Measurements from ENCODE around the gene KDM5A. TPM values are rescaled to one million over a fixed set of nuclear protein-coding genes. Genes with fewer than 3 reads are reported as not detected.

KDM5A gene
- polyA plus RNA-seq, 1 donor from 2014 or later: 11.2 TPM

GRCh38 chr12:295132-295531 is 94.0 kb downstream of the KDM5A start:
- Histone ChIP-seq H3K27me3 (ENCODE audit: insufficient read depth, low read depth, low read length) (no peaks in the 10 kb centered on the region), H3K9me2 (ENCODE audit: insufficient read depth, low read length) (no peaks in the 10 kb centered on the region), H3K4me3 (ENCODE audit: low read length) (no peak overlapping the region), H3K79me2 (replicated peaks; ENCODE audit: insufficient read depth, low read length) (no peaks in the 10 kb centered on the region), H3K36me3 (ENCODE audit: insufficient read depth, low read length) (peaks cover 36% of the 10 kb centered on the region), H3K4me2 (ENCODE audit: low read length) (no peak overlapping the region), H3F3A (ENCODE audit: insufficient read depth, low read length, poor library complexity, severe bottlenecking) (no peaks in the 10 kb centered on the region), H2AFZ (ENCODE audit: low read depth, low read length) (no peak overlapping the region), H3K27ac (ENCODE audit: low read length) (no peak overlapping the region), H4K20me1 (ENCODE audit: insufficient read depth) (no peaks in the 10 kb centered on the region), H3K9me3 (ENCODE audit: low read length) (no peaks in the 10 kb centered on the region), H3K9ac (ENCODE audit: low read length) (no peak overlapping the region)
- no peak for TF ChIP-seq EZH2 (IDR thresholded peaks at IDR 0.05; ENCODE audit: borderline replicate concordance, insufficient read depth, low read length, poor library complexity, severe bottlenecking)
- TF ChIP-seq, protein P1, sequence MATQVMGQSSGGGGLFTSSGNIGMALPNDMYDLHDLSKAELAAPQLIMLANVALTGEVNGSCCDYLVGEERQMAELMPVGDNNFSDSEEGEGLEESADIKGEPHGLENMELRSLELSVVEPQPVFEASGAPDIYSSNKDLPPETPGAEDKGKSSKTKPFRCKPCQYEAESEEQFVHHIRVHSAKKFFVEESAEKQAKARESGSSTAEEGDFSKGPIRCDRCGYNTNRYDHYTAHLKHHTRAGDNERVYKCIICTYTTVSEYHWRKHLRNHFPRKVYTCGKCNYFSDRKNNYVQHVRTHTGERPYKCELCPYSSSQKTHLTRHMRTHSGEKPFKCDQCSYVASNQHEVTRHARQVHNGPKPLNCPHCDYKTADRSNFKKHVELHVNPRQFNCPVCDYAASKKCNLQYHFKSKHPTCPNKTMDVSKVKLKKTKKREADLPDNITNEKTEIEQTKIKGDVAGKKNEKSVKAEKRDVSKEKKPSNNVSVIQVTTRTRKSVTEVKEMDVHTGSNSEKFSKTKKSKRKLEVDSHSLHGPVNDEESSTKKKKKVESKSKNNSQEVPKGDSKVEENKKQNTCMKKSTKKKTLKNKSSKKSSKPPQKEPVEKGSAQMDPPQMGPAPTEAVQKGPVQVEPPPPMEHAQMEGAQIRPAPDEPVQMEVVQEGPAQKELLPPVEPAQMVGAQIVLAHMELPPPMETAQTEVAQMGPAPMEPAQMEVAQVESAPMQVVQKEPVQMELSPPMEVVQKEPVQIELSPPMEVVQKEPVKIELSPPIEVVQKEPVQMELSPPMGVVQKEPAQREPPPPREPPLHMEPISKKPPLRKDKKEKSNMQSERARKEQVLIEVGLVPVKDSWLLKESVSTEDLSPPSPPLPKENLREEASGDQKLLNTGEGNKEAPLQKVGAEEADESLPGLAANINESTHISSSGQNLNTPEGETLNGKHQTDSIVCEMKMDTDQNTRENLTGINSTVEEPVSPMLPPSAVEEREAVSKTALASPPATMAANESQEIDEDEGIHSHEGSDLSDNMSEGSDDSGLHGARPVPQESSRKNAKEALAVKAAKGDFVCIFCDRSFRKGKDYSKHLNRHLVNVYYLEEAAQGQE (IDR thresholded peaks at IDR 0.05; ENCODE audit: borderline replicate concordance): no peak

DNA sequence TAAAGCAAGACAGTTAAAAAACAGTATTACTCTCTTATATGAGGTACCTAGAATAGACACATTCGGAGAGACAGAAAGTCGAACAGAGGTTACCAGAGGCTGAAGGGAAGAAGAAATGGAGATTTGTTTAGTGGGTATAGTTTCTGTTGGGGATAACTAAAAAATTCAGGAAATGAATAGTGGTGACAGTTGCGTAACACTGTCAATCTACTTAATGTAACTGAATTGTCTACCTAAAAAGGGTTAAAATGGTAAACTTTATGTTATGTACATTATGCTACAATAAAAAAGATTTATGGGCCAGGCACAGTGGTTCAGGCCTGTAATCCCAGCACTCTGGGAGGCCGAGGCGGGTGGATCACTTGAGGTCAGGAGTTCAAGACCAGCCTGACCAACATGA is 95.9 kb downstream of the KDM5A start:
- H2AFZ ChIP-seq (ENCODE audit: low read depth, low read length): no peak overlapping the region
- no peak overlapping the region for H3K4me3 ChIP-seq (ENCODE audit: low read length)
- no peaks in the 10 kb centered on the region for H3K27me3 ChIP-seq (ENCODE audit: insufficient read depth, low read depth, low read length)
- no peak overlapping the region for H3K9ac ChIP-seq (ENCODE audit: low read length)
- no peak overlapping the region for H3K4me2 ChIP-seq (ENCODE audit: low read length)
- no peaks in the 10 kb centered on the region for H3F3A ChIP-seq (ENCODE audit: insufficient read depth, low read length, poor library complexity, severe bottlenecking)
- no peaks in the 10 kb centered on the region for H3K79me2 ChIP-seq (replicated peaks; ENCODE audit: insufficient read depth, low read length)
- H4K20me1 ChIP-seq (ENCODE audit: insufficient read depth): no peaks in the 10 kb centered on the region
- TF ChIP-seq, protein P1 (IDR thresholded peaks at IDR 0.05; ENCODE audit: borderline replicate concordance): no peak
- TF ChIP-seq CTCF (IDR thresholded peaks at IDR 0.05; ENCODE audit: poor library complexity, severe bottlenecking) (no peak), EZH2 (IDR thresholded peaks at IDR 0.05; ENCODE audit: borderline replicate concordance, insufficient read depth, low read length, poor library complexity, severe bottlenecking) (no peak), RAD21 (conservative IDR thresholded peaks at IDR 0.05) (no peak), TAF1 (IDR thresholded peaks at IDR 0.05; ENCODE audit: low read depth) (no peak), EP300 (conservative IDR thresholded peaks at IDR 0.05; ENCODE audit: poor library complexity, severe bottlenecking) (no peak), MXI1 (conservative IDR thresholded peaks at IDR 0.05; ENCODE audit: poor library complexity, severe bottlenecking) (no peak), POLR2AphosphoS5 (IDR thresholded peaks at IDR 0.05) (no peak), SMC3 (conservative IDR thresholded peaks at IDR 0.05; ENCODE audit: poor library complexity) (no peak)
- H3K27ac ChIP-seq (ENCODE audit: low read length): no peak overlapping the region
- H3K9me3 ChIP-seq (ENCODE audit: low read length): no peaks in the 10 kb centered on the region
- no peaks in the 10 kb centered on the region for H3K9me2 ChIP-seq (ENCODE audit: insufficient read depth, low read length)
- H3K36me3 ChIP-seq (ENCODE audit: insufficient read depth, low read length): peaks cover 36% of the 10 kb centered on the region
